GM23248 (cell line): ENCODE measurements around the gene ENO2. TPM values are rescaled to one million over a fixed set of nuclear protein-coding genes. Genes with fewer than 3 reads are reported as not detected.

Source experiments
- DNase-seq: peaks from one replicate; pipeline ENCODE4 v3.0.0-alpha.2; 2015
- H2AFZ ChIP-seq: fragments of 200-600 bp; sonication (generic); 2 replicates; pipeline ENCODE4 v1.6.1; 2016; ENCODE audit warnings: antibody characterized with exemption
- H3F3A ChIP-seq: fragments of 200-600 bp; sonication (generic); 2 replicates; pipeline ENCODE4 v1.6.1; 2016; ENCODE audit warnings: mild to moderate bottlenecking, antibody characterized with exemption, mixed run types; ENCODE audit not compliant: insufficient read depth
- H3K27ac ChIP-seq: fragments of 200-600 bp; sonication (generic); 2 replicates; pipeline ENCODE4 v1.5.1; 2016; ENCODE audit warnings: mild to moderate bottlenecking
- H3K27me3 ChIP-seq: fragments of 200-600 bp; sonication (generic); replicated peaks from 2 replicates; pipeline ENCODE4 v1.6.1; 2016; ENCODE audit warnings: mild to moderate bottlenecking; ENCODE audit not compliant: insufficient read depth
- H3K36me3 ChIP-seq: fragments of 200-600 bp; sonication (generic); 2 replicates; pipeline ENCODE4 v1.6.1; 2016; ENCODE audit warnings: low read depth, mild to moderate bottlenecking
- H3K4me1 ChIP-seq: fragments of 200-600 bp; sonication (generic); 2 replicates; pipeline ENCODE4 v1.6.1; 2016; ENCODE audit warnings: mild to moderate bottlenecking; ENCODE audit not compliant: insufficient read depth
- H3K4me2 ChIP-seq: fragments of 200-600 bp; sonication (generic); one replicate; pipeline ENCODE4 v1.6.1; 2016; ENCODE audit warnings: mild to moderate bottlenecking; ENCODE audit not compliant: unreplicated experiment
- H3K4me3 ChIP-seq: fragments of 200-600 bp; sonication (generic); 2 replicates; pipeline ENCODE4 v1.5.1; 2016; ENCODE audit warnings: mild to moderate bottlenecking
- H3K79me2 ChIP-seq: fragments of 200-600 bp; sonication (generic); 2 replicates; pipeline ENCODE4 v1.6.1; 2016; ENCODE audit warnings: mild to moderate bottlenecking; ENCODE audit not compliant: insufficient read depth
- H3K9ac ChIP-seq: fragments of 200-600 bp; sonication (generic); 2 replicates; pipeline ENCODE4 v1.6.1; 2016; ENCODE audit warnings: mild to moderate bottlenecking
- H3K9me2 ChIP-seq: fragments of 200-600 bp; sonication (generic); 2 replicates; pipeline ENCODE4 v1.6.1; 2016; ENCODE audit warnings: mixed run types, mild to moderate bottlenecking, moderate library complexity; ENCODE audit not compliant: insufficient read depth
- H3K9me3 ChIP-seq: fragments of 200-600 bp; sonication (generic); one replicate; pipeline ENCODE4 v1.6.1; 2017; ENCODE audit warnings: low read depth
- H4K20me1 ChIP-seq: fragments of 200-600 bp; sonication (generic); 2 replicates; pipeline ENCODE4 v1.6.0; 2016; ENCODE audit not compliant: insufficient read depth
- EZH2 ChIP-seq: fragments of 200-600 bp; sonication (generic); IDR thresholded peaks from 2 replicates; pipeline ENCODE4 v1.6.1; 2018; ENCODE audit warnings: antibody characterized with exemption, mild to moderate bottlenecking; ENCODE audit not compliant: insufficient read depth, poor library complexity, severe bottlenecking
- EZH2phosphoT487 ChIP-seq: fragments of 200-600 bp; sonication (generic); IDR thresholded peaks from 2 replicates; pipeline ENCODE4 v1.6.1; 2018; ENCODE audit warnings: antibody characterized with exemption, moderate library complexity, mild to moderate bottlenecking, low read depth; ENCODE audit not compliant: insufficient read depth
- WGBS, 2 experiments: methylation state at CpG; one replicate each; pipeline ENCODE4 v1.1.6; 2015 to 2017; ENCODE audit warnings: low lambda C conversion rate in 2 of 2, low coverage in 1 of 2; ENCODE audit errors: missing lambda C conversion rate in 2 of 2; 5-methylcytosine and 5-hydroxymethylcytosine counted together
- in situ Hi-C: fragments of 300-500 bp; cut with MboI; formaldehyde crosslinking; loops from 2 replicates; pipeline ENCODE4 v1.15.0; 2020
- polyA plus RNA-seq: library from polyadenylated mRNA; unstranded; fragments of >200 nt; fragmentation: Nextera tagmentation; extraction: Ambion mirVana; gene quantifications from 2 replicates; pipeline ENCODE4 v1.2.1, GENCODE V29; 2016
- total RNA-seq: library from RNA; depleted of rRNA; stranded (reverse); fragments of >200 nt; shearing (Covaris generic); gene quantifications from 2 replicates; pipeline ENCODE4 v1.2.3, GENCODE V29; 2014

ENO2 gene
- total and polyA plus RNA-seq, 2 experiments from 2014 or later, result 10.1 to 34.2 TPM

- no peak overlapping the region for H3K27ac ChIP-seq
- no peaks in the 10 kb centered on the region for H3K9me3 ChIP-seq
- peaks cover 11% of the 10 kb centered on the region; the same call in 1 of the 2 replicates for H3K79me2 ChIP-seq
- 65 to 69% methylated on average over 31 to 32 of the region's 32 CpGs for WGBS, 2 experiments
- H3K36me3 ChIP-seq, result no peaks in the 10 kb centered on the region
- H3K4me2 ChIP-seq, result no peak overlapping the region
- no peak for TF ChIP-seq EZH2phosphoT487
- TF ChIP-seq EZH2, result no peak
- no peaks in the 10 kb centered on the region for H3K27me3 ChIP-seq
- H3K4me3 ChIP-seq, result no peak overlapping the region
- H3K9me2 ChIP-seq, result no peaks in the 10 kb centered on the region
- H4K20me1 ChIP-seq, result no peaks in the 10 kb centered on the region
- no peak overlapping the region for H2AFZ ChIP-seq
- peaks cover 28% of the 10 kb centered on the region for H3F3A ChIP-seq
- in situ Hi-C loops, result loop anchor here (10.0 kb wide), 1 partner anchor 169 kb away; no protein-coding TSS in a partner anchor
- DNase-seq, result no peak
- H3K9ac ChIP-seq, result no peak overlapping the region
- peaks cover 17% of the 10 kb centered on the region for H3K4me1 ChIP-seq
Measured at GRCh38 chr12:6946033-6946919, 31.9 kb downstream of the ENO2 start.

GRCh38 chr12:6946920-6947374 is 32.6 kb downstream of the ENO2 start:
- no peak overlapping the region for H3K4me2 ChIP-seq
- no peaks in the 10 kb centered on the region for H4K20me1 ChIP-seq
- H3K36me3 ChIP-seq, result no peaks in the 10 kb centered on the region
- no peak overlapping the region for H2AFZ ChIP-seq
- no peaks in the 10 kb centered on the region for H3K9me2 ChIP-seq
- TF ChIP-seq EZH2 (no peak), EZH2phosphoT487 (no peak)
- peaks cover 11% of the 10 kb centered on the region; the same call in 1 of the 2 replicates for H3K79me2 ChIP-seq
- 73 to 79% methylated on average over 8 of the region's 8 CpGs for WGBS, 2 experiments
- H3F3A ChIP-seq, result peaks cover 26% of the 10 kb centered on the region
- H3K27ac ChIP-seq, result no peak overlapping the region
- in situ Hi-C loops, result loop anchor here (10.0 kb wide), 1 partner anchor 168 kb away; no protein-coding TSS in a partner anchor
- no peaks in the 10 kb centered on the region for H3K9me3 ChIP-seq
- H3K4me1 ChIP-seq, result peaks cover 17% of the 10 kb centered on the region
- DNase-seq, result no peak
- H3K4me3 ChIP-seq, result no peak overlapping the region
- no peaks in the 10 kb centered on the region for H3K27me3 ChIP-seq
- H3K9ac ChIP-seq, result no peak overlapping the region

- no peaks in the 10 kb centered on the region for H3K9me2 ChIP-seq
- no peaks in the 10 kb centered on the region for H3K27me3 ChIP-seq
- peaks cover 22% of the 10 kb centered on the region for H3F3A ChIP-seq
- no peaks in the 10 kb centered on the region for H3K36me3 ChIP-seq
- no peaks in the 10 kb centered on the region for H4K20me1 ChIP-seq
- in situ Hi-C loops, result loop anchor here (10.0 kb wide), 1 partner anchor 167 kb away; no protein-coding TSS in a partner anchor
- 74 to 85% methylated on average over 8 of the region's 8 CpGs for WGBS, 2 experiments
- no peak for DNase-seq
- H3K79me2 ChIP-seq, result peaks cover 11% of the 10 kb centered on the region; the same call in 1 of the 2 replicates
- no peaks in the 10 kb centered on the region for H3K9me3 ChIP-seq
- peaks cover 13% of the 10 kb centered on the region for H3K4me1 ChIP-seq
- H3K9ac ChIP-seq, result no peak overlapping the region
- H2AFZ ChIP-seq, result no peak overlapping the region
- no peak overlapping the region for H3K27ac ChIP-seq
- no peak overlapping the region for H3K4me2 ChIP-seq
- H3K4me3 ChIP-seq, result no peak overlapping the region
- no peak for TF ChIP-seq EZH2phosphoT487
- TF ChIP-seq EZH2, result no peak
Measured at GRCh38 chr12:6947615-6948014, 33.2 kb downstream of the ENO2 start.

GRCh38 chr12:6948873-6949594 is 34.7 kb downstream of the ENO2 start:
- Histone ChIP-seq H3K4me1 (peaks cover 6% of the 10 kb centered on the region; the same call in 1 of the 2 replicates), H3K79me2 (peaks cover 11% of the 10 kb centered on the region; the same call in 1 of the 2 replicates), H3K4me2 (no peak overlapping the region), H4K20me1 (no peaks in the 10 kb centered on the region), H3K9ac (no peak overlapping the region), H3K36me3 (no peaks in the 10 kb centered on the region), H3K27ac (no peak overlapping the region), H3K27me3 (no peaks in the 10 kb centered on the region), H2AFZ (no peak overlapping the region), H3F3A (peaks cover 8% of the 10 kb centered on the region; the same call in 1 of the 2 replicates), H3K4me3 (no peak overlapping the region), H3K9me3 (no peaks in the 10 kb centered on the region), H3K9me2 (no peaks in the 10 kb centered on the region)
- 85 to 88% methylated on average over 14 to 15 of the region's 15 CpGs for WGBS, 2 experiments
- TF ChIP-seq EZH2 (no peak), EZH2phosphoT487 (no peak)
- DNase-seq, result no peak
- in situ Hi-C loops, result loop anchor here (10.0 kb wide), 1 partner anchor 166 kb away; no protein-coding TSS in a partner anchor
